ENCODE measurements around the gene COX18. TPM values are rescaled to one million over a fixed set of nuclear protein-coding genes. Genes with fewer than 3 reads are reported as not detected.

COX18 gene
- total RNA-seq, 1 donor from 2014 or later, result 11.8 TPM

DNA sequence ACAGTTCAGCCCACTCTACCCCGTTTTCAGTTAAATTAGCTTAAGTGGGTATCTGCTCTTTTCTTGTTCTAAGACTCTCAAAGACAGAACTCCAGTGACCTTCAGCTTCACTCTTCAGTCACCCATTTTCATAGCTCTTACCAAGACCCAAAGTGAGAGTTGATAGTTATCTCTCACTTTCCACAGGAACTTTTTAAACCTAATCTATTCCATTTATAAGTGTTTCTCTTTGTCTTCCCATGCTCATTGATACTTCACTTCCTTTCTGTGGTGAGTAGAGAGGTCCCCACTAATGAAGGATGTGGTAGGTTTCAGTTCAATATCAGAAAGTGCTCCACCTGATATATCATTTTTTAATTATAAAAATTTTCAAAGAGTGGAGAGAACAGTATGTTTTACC is 33.4 kb downstream of the COX18 start:
- no peaks in the 10 kb centered on the region for H3K36me3 ChIP-seq
- no peaks in the 10 kb centered on the region for H3K4me1 ChIP-seq
- H3K4me3 ChIP-seq, result no peak overlapping the region
- no peak overlapping the region for H3K27ac ChIP-seq
- peaks cover 8% of the 10 kb centered on the region for H3K9me3 ChIP-seq
- DNase-seq (no peak), ATAC-seq (no peak)
- no peaks in the 10 kb centered on the region for H3K27me3 ChIP-seq (ENCODE audit: low read depth)
- TF ChIP-seq, protein P1, sequence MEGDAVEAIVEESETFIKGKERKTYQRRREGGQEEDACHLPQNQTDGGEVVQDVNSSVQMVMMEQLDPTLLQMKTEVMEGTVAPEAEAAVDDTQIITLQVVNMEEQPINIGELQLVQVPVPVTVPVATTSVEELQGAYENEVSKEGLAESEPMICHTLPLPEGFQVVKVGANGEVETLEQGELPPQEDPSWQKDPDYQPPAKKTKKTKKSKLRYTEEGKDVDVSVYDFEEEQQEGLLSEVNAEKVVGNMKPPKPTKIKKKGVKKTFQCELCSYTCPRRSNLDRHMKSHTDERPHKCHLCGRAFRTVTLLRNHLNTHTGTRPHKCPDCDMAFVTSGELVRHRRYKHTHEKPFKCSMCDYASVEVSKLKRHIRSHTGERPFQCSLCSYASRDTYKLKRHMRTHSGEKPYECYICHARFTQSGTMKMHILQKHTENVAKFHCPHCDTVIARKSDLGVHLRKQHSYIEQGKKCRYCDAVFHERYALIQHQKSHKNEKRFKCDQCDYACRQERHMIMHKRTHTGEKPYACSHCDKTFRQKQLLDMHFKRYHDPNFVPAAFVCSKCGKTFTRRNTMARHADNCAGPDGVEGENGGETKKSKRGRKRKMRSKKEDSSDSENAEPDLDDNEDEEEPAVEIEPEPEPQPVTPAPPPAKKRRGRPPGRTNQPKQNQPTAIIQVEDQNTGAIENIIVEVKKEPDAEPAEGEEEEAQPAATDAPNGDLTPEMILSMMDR (IDR thresholded peaks at IDR 0.05), result no peak
- intact Hi-C loops (cut with DNase I), result no loop called here

- no peak overlapping the region for H3K4me3 ChIP-seq
- H3K27ac ChIP-seq, result no peak overlapping the region
- no peaks in the 10 kb centered on the region for H3K27me3 ChIP-seq (ENCODE audit: low read depth)
- peaks cover 8% of the 10 kb centered on the region for H3K9me3 ChIP-seq
- ATAC-seq, result no peak
- intact Hi-C loops (cut with DNase I), result no loop called here
- no peaks in the 10 kb centered on the region for H3K36me3 ChIP-seq
- no peak for DNase-seq
- TF ChIP-seq, protein P1 (IDR thresholded peaks at IDR 0.05), result no peak
- H3K4me1 ChIP-seq, result no peaks in the 10 kb centered on the region
Observed at GRCh38 chr4:73034896-73035295, 34.6 kb downstream of the COX18 start.

DNA sequence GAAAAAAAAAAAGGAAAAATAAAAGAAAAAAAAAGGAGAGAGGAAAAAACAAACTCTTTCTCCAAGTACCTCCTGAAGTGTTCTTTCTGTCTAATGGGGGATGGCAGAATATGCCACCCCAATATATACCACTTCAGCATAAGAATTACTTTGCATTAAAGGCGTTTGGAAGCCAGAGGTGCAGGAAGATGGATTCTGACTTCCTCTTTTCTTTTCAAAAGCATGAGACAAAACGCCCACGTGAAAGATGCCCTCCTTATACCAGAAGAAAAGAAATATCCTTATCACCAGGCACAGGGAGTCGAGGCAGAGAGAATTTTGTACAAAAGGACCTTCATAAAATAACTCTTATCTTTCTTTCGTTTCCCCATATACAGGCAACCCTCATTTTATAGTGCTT is 40.9 kb downstream of the COX18 start:
- TF ChIP-seq, protein P1 (IDR thresholded peaks at IDR 0.05), result no peak
- no peak for ATAC-seq
- H3K27me3 ChIP-seq (ENCODE audit: low read depth), result no peaks in the 10 kb centered on the region

GRCh38 chr4:73021634-73022033 is 47.9 kb downstream of the COX18 start:
- ATAC-seq, result no peak
- no peak for DNase-seq
- Histone ChIP-seq H3K36me3 (no peaks in the 10 kb centered on the region), H3K27me3 (ENCODE audit: low read depth) (no peaks in the 10 kb centered on the region), H3K27ac (no peak overlapping the region), H3K4me3 (no peak overlapping the region), H3K9me3 (no peaks in the 10 kb centered on the region), H3K4me1 (no peaks in the 10 kb centered on the region)
- TF ChIP-seq, protein P1 (IDR thresholded peaks at IDR 0.05), result no peak
- intact Hi-C loops (cut with DNase I), result no loop called here

More for the DNA sequence above, 40.9 kb downstream of the COX18 start:
- no peak overlapping the region for H3K4me3 ChIP-seq
- H3K36me3 ChIP-seq, result no peaks in the 10 kb centered on the region
- no peak for DNase-seq
- H3K9me3 ChIP-seq, result no peaks in the 10 kb centered on the region
- H3K27ac ChIP-seq, result no peak overlapping the region
- intact Hi-C loops (cut with DNase I), result no loop called here
- H3K4me1 ChIP-seq, result no peaks in the 10 kb centered on the region

DNA sequence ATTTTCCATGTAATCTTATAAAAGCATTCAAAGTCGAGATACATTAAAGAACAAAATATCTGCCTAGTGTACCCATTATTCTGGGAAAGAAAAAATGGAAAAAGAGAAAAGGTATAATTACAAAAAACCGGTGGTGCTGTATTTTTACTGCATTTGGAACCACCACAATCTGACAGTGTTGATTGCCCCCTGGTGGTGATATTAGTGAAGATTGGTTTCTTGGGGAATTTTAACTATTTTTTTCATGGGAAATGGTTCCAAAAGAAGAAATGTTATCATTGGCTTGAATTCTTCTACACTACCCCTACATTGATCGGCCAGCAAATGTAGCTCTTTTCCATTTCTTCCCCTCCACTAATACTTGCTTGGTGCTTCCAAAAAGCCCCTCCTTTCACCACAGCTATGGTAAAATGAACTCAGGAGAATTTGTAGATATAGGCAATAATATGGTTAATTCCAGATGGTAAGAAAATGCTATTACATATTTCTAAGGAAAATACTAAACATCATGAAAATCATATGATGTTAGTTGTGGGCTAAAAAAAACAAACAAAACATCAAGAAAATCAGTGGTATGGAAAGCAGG is 50.0 kb downstream of the COX18 start:
- Histone ChIP-seq H3K27ac (no peak overlapping the region), H3K36me3 (no peaks in the 10 kb centered on the region), H3K4me3 (no peak overlapping the region), H3K9me3 (no peaks in the 10 kb centered on the region), H3K27me3 (ENCODE audit: low read depth) (no peaks in the 10 kb centered on the region), H3K4me1 (no peaks in the 10 kb centered on the region)
- intact Hi-C loops (cut with DNase I), result loop anchor here (5.0 kb wide), 1 partner anchor 512 kb away; no protein-coding TSS in a partner anchor
- TF ChIP-seq, protein P1 (IDR thresholded peaks at IDR 0.05), result peak; percentile 72
- ATAC-seq, result no peak
- DNase-seq, result no peak
